ENCODE data around the gene PDE8B.
"Not testable (repeated sequence)": the region's sequence is repeated elsewhere in the genome, so short reads cannot be mapped to it uniquely, and the experiment has no call there.

The PDE8B gene

DNA sequence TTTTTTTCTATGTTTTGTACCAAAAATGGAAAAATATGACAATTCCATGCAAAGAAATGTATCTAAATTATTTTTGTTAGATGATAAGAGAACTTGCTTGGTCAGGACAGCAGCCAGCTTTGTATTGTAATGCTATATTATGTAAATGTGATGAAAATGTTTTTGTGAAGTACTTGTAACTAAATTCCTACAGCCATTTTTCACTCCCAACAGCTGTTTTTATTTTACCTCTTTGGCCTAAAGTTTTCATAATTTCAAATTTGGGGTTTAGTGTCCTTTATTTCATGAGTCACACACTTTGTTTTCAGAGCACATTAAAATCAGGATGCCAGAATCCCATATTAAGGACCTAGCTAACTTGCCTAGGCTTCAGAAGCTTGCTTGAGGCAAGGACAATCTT lies 217.5 kb downstream of the PDE8B start:
- no peak for FAIRE-seq
- TF ChIP-seq POLR2A (IDR thresholded peaks at IDR 0.05; ENCODE audit: low read depth, low read length) = no peak

DNA sequence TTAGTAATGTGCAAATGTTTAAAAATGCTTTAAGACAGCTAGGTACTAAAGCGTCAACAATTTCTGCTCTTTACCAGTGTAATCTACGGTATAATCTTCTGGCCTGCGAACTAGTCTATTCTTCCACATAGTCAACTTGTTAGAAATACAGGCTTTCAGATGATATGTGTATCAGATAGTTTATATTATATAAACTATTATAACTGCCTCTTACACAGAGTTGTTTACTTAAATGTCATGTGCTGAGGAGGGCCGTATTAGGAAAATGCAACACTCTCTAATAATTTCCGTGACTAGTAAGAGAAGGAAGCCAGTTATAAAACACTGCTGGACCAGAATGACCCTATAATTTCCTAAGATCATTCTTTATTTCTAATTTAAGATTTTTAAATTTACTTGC lies 218.0 kb downstream of the PDE8B start:
- TF ChIP-seq POLR2A (IDR thresholded peaks at IDR 0.05; ENCODE audit: low read depth, low read length) = no peak
- DNase-seq (ENCODE audit: insufficient read length, low spot score) = no peak
- no peak for FAIRE-seq

More for the DNA sequence above, 217.5 kb downstream of the PDE8B start:
- no peak for DNase-seq (ENCODE audit: insufficient read length, low spot score)

DNA sequence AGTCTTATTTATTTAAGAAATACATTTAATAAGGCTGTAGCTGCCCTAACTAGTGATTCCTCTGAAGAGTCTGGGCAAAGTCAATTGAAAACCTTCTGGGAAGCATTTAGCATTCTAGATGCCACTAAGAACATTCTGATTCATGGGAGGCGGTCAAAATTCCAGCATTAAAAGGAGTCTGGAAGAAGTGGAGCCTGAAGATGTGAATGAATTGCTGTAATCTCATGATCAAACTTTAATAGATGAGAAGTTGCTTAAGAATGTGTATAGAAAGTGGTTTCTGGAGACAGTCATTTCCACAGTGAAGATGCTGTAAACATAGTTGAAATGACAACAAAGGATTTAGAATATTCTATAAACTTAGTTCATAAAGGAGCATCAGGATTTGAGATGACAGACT lies 220.2 kb downstream of the PDE8B start:
- DNase-seq (ENCODE audit: insufficient read length, low spot score) = no peak
- FAIRE-seq = no peak
- no peak for TF ChIP-seq POLR2A (IDR thresholded peaks at IDR 0.05; ENCODE audit: low read depth, low read length)

DNA sequence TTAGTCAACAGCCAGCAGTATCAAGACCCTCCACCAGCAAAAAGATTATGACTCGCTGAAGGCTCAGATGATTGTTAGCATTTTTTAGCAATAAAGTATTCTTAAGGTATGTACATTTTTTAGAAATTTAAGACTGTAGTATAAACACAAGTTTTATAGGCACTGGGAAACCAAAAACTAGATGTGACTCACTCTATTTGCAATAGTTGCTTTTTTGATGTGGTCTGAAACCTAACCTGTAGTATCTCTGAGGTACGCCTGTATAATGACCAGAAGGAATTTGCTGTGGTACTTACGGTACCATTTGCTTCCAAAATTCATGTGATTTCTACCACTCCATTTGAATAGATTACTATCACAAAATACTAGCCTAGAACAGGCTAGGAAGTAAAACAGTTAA lies 220.8 kb downstream of the PDE8B start:
- no peak for DNase-seq (ENCODE audit: insufficient read length, low spot score)
- FAIRE-seq = no peak
- no peak for TF ChIP-seq POLR2A (IDR thresholded peaks at IDR 0.05; ENCODE audit: low read depth, low read length)

DNA sequence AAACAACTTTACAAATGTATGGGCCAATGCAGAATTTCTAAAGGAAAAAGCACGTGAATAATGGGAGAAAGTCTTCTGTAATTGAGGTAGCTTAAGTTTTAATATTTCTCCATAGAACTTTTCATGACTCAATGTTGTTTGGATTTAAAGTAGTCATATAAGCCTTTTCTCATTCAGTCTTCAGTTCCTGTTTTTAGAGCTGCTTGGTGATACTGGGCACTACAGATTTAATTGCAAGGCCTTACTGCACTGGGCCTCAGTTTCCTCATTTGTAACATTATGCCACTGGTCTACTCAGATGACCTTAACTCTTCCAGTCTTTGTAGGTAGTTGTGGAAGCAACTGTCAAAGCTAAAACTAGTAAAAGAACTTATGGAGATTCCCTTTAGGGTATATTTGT lies 221.2 kb downstream of the PDE8B start:
- no peak for TF ChIP-seq POLR2A (IDR thresholded peaks at IDR 0.05; ENCODE audit: low read depth, low read length)
- FAIRE-seq = no peak
- DNase-seq (ENCODE audit: insufficient read length, low spot score) = no peak

DNA sequence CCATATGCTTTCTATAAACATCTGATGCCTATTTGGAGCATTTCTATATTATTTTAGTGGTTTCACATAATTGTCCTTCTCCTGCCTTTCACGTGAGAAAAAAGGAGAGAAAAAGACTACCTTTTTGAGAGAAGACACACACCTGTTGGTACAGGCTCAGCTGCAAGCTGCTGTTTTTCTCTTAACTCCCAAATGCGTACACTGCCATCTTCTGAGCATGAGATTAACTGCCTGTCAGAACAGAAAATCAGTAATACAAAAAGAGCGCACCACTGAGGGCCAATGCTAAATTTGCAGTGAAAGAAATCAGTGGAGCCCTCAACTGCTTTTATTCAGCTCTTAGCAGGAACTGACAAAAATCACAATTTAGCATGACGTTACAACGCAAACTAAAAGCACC lies 226.7 kb downstream of the PDE8B start:
- FAIRE-seq (no peak), DNase-seq (ENCODE audit: insufficient read length, low spot score) (no peak)
- no peak for TF ChIP-seq POLR2A (IDR thresholded peaks at IDR 0.05; ENCODE audit: low read depth, low read length)

DNA sequence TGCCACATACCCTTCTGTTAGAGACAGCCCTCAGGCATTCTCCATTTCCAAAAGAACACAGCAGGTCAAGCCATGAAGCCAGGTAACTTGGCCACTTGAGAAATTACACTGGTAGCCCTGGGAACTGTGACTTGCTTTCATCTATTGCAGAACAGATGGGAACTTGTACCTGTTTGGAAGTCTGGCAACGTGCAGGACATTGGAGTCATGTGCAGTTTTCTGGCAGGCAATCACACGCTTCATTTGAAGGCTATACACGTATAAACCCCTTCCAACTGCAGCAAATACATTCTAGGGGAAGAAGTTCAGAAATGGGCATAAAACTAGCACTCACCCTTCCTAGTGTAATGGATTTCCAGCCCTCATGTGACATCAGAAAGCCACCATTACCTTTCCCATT lies 227.6 kb downstream of the PDE8B start:
- FAIRE-seq (no peak), DNase-seq (ENCODE audit: insufficient read length, low spot score) (no peak)
- TF ChIP-seq POLR2A (IDR thresholded peaks at IDR 0.05; ENCODE audit: low read depth, low read length) = no peak

DNA sequence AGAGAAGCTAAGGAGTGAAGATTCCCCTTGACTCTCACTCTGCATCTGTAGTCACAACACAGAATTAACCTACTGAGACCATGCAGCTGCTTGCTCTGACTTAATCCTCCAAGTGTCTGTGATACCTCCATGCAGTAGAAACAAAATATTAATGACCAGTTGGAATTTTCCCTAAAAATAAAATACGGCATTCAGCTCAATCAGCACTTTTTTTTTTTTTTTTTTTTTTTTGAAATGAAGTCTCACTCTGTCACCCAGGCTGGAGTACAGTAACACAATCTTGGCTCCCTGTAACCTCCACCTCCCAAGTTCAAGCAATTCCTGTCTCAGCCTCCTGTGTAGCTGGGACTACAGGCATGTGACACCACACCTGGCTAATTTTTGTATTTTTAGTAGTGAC lies 233.2 kb downstream of the PDE8B start:
- DNase-seq (ENCODE audit: insufficient read length, low spot score) (no peak), FAIRE-seq (no peak)
- TF ChIP-seq POLR2A (IDR thresholded peaks at IDR 0.05; ENCODE audit: low read depth, low read length) = no peak

DNA sequence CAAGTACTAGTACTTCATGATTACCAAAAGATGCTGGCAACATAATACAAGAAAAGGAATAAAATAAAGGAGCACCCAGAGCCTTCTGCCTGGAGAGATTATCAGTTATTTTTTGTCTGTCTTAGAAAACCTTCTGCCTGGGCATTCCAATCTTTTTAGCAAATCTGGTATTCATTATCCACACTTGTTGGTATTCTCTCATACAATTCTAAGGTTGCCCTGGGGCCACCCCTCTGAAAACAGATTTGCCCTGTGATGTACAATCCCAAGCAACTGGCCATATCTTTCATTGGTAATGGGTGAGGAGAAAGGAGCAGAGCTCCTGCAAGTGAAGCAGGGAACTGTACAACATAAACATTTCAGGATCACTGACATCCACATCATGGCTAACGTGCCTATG lies 233.9 kb downstream of the PDE8B start:
- TF ChIP-seq POLR2A (IDR thresholded peaks at IDR 0.05; ENCODE audit: low read depth, low read length) = no peak
- no peak for DNase-seq (ENCODE audit: insufficient read length, low spot score)
- FAIRE-seq = no peak

DNA sequence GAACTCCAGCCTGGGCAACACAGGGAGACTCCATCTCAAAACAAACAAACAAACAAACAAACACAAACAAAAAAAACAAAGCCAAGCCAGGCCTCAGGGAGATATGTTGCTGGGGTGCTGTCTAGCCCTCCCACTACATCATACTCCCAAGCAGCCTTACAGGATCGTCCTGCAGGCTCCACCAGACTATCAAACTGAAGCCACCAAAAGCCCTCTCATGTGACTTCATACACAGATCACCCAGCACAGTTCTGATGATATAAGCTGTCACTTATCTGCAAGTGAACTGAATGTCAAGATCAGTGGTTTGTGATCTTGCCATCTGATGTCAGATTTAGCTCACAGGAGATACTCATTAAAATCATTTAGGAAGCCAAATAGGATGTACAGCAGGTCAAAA lies 238.4 kb downstream of the PDE8B start:
- FAIRE-seq (no peak), DNase-seq (ENCODE audit: insufficient read length, low spot score) (no peak)
- TF ChIP-seq POLR2A (IDR thresholded peaks at IDR 0.05; ENCODE audit: low read depth, low read length) = no peak

DNA sequence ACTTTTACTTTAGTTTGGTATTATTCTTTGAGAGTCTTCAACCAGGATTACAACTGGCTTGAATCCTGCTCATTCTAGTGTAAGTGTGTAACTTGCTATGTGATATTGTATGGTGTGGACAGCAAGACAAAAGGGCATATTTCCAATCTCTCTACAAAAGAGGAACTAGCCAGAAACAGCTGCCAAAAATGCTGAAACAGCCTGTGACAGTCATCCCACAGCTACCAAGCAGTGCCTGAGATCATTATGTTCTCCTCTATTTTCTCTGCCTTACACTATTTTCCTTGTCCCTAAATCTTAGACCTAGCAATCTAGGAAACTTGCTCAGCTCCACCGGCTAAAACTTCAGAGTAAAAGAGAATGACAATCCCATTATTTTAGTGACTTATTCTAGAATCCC lies 238.8 kb downstream of the PDE8B start:
- TF ChIP-seq POLR2A (IDR thresholded peaks at IDR 0.05; ENCODE audit: low read depth, low read length) = no peak
- no peak for FAIRE-seq
- no peak for DNase-seq (ENCODE audit: insufficient read length, low spot score)

DNA sequence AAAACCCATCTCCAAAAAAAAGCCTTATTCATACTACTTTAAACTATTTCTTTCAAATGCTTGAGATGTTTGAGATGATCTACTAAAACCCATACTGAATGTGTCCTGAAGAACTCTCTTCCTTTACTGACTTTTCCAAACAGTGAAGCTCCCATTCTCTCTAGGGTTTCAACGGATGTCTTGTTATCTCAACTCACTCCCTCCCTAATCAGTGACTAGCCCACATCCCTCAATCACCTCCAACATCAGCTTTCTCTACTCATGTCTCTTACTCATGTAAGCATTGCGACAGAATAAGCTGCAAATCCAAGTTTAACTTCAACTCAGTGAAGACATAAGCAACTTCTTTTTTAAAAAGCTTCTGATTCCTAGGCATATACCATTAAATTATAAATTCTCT lies 239.5 kb downstream of the PDE8B start:
- FAIRE-seq = no peak
- DNase-seq (ENCODE audit: insufficient read length, low spot score) = no peak

DNA sequence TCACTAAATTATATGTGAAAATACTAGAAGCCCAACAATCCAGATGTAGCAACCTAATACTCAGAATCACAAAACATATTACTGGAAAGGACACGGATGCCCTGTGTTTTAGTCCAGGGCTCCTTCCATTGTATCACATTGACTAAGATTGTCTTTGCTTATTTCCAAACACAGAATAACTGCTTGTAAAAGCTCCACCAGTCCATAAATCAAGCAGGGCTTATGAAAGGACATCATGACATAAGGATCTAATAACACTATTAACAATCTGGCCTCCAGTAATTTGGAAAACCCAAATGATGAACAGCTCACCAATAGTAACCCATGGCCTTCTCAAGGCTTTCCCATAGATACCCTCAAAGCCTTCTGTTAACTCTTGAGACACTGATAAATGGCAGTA lies 241.9 kb downstream of the PDE8B start:
- DNase-seq (ENCODE audit: insufficient read length, low spot score) (no peak), FAIRE-seq (no peak)
- no peak for TF ChIP-seq POLR2A (IDR thresholded peaks at IDR 0.05; ENCODE audit: low read depth, low read length)

More for the DNA sequence above, 239.5 kb downstream of the PDE8B start:
- no peak for TF ChIP-seq POLR2A (IDR thresholded peaks at IDR 0.05; ENCODE audit: low read depth, low read length)

DNA sequence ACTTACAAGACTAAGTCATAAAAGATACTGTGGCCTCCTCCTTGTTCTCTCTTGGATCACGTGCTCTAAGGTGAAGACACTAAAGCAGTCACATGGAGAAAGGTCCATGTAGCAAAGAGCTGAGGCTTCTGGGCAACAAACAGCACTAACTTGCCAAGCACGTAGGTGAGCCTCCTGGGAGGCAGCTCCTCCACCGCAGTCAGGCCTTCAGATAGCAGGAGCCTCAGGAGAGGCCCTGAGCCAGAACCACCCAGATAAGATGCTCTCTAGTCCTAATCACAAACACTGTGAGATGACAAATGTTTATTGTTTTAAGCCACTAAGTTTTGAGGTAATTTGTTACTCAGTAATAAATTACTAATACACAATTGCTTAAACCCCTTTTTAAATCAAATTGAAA lies 243.6 kb downstream of the PDE8B start:
- FAIRE-seq = no peak
- TF ChIP-seq POLR2A (IDR thresholded peaks at IDR 0.05; ENCODE audit: low read depth, low read length) = no peak
- no peak for DNase-seq (ENCODE audit: insufficient read length, low spot score)

DNA sequence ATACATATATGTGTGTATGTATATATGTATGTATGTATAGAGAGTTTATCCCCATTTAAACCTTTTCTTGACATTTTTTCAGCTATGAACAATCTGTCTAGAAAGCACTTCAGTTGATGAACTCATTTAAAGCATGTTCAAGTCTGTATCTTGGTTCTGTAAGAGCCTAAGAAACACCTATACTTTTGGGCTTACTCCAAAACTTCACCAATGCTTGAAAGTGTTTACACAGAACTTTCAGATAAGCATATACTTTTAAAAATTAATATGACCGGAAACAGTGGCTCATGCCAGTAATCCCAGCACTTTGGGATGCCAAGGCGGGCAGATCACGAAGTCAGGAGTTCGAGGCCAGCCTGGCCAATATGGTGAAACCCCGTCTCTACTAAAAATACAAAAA lies 250.8 kb downstream of the PDE8B start:
- no peak for DNase-seq (ENCODE audit: insufficient read length, low spot score)
- no peak for FAIRE-seq
- TF ChIP-seq POLR2A (IDR thresholded peaks at IDR 0.05; ENCODE audit: low read depth, low read length) = no peak

DNA sequence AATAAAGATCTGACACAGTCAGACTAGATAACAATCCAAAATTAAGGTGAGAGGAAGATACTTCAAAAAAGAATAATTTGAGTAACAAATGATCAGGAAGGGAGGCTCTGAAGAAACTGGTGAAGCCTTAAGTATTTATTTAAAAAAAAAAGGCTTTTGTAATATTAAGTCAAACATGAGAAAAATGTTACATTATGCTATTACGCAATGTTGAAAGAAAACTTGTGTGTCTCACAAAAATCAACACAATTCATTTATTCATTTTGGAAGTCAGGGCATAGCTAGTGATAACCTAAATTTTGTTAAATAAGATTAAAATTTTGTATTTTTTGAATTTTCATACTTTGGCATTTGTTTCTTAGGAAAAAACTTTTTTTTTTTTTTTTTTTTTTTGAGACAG lies 253.4 kb downstream of the PDE8B start:
- no peak for TF ChIP-seq POLR2A (IDR thresholded peaks at IDR 0.05; ENCODE audit: low read depth, low read length)
- no peak for DNase-seq (ENCODE audit: insufficient read length, low spot score)
- no peak for FAIRE-seq

DNA sequence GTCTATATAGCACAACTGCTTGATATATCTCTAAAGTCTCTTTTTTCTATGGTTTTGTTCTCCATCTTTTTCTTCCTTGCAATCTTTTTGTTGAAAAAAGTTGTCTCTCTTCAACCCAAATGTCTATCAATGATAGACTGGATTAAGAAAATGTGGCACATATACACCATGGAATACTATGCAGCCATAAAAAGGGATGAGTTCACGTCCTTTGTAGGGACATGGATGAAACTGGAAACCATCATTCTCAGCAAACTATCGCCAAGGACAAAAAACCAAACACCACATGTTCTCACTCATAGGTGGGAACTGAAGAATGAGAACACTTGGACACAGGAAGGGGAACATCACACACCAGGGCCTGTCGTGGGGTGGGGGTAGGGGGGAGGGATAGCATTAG lies 258.4 kb downstream of the PDE8B start:
- not testable (repeated sequence) for FAIRE-seq; DNase-seq (ENCODE audit: insufficient read length, low spot score)

DNA sequence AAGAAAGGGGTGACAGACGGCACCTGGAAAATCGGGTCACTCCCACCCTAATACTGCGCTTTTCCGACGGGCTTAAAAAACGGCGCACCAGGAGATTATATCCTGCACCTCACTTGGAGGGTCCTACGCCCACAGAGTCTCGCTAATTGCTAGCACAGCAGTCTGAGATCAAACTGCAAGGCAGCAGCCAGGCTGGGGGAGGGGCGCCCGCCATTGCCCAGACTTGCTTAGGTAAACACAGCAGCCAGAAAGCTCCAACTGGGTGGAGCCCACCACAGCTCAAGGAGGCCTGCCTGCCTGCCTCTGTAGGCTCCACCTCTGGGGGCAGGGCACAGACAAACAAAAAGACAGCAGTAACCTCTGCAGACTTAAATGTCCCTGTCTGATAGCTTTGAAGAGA lies 264.6 kb downstream of the PDE8B start:
- FAIRE-seq; DNase-seq (ENCODE audit: insufficient read length, low spot score): not testable (repeated sequence)
